K562 (cell line): ENCODE data around the gene PLXND1. TPM values are rescaled to one million over a fixed set of nuclear protein-coding genes. Genes with fewer than 3 reads are reported as not detected.

Experiments used
- CBX5 ChIP-seq: IDR thresholded peaks from 2 replicates; pipeline ENCODE4 v1.6.1; 2014; ENCODE audit warnings: low read depth, borderline replicate concordance
- HNRNPUL1 ChIP-seq: fragments of 200-400 bp; formaldehyde crosslinking; IDR thresholded peaks from 2 replicates; pipeline ENCODE4 v1.6.1; 2017; ENCODE audit warnings: low read length
- PCBP2 ChIP-seq: fragments of 200-400 bp; formaldehyde crosslinking; IDR thresholded peaks from 2 replicates; pipeline ENCODE4 v1.6.1; 2018; ENCODE audit warnings: low read length, low read depth, mild to moderate bottlenecking, moderate library complexity; ENCODE audit not compliant: poor library complexity, severe bottlenecking
- RAD21 ChIP-seq, 2 experiments: fragments of 250-450 bp in 1 of 2; fragments of 450-650 bp in 1 of 2; sonication (Bioruptor Pico) in 1 of 2; formaldehyde crosslinking in 1 of 2; IDR thresholded peaks in 1 of 2; conservative IDR thresholded peaks in 1 of 2; 2 replicates each; pipeline versions ENCODE4 v1.4.0 to v1.8.0; 2020 to 2022; ENCODE audit warnings: mild to moderate bottlenecking in 2 of 2, moderate library complexity in 1 of 2
- RBFOX2 ChIP-seq: fragments of 200-400 bp; formaldehyde crosslinking; IDR thresholded peaks from 2 replicates; pipeline ENCODE4 v1.6.1; 2017; ENCODE audit warnings: low read depth, mild to moderate bottlenecking, low read length, moderate library complexity
- REST ChIP-seq, 2 experiments: fragments of 450-650 bp; formaldehyde crosslinking in 1 of 2; IDR thresholded peaks; 2 replicates each; pipeline versions ENCODE4 v1.4.0 to v1.6.1; 2014 to 2020; ENCODE audit warnings: mild to moderate bottlenecking in 2 of 2, borderline replicate concordance in 1 of 2, low read depth in 1 of 2
- RHOXF2B ChIP-seq: fragments of 250-450 bp; sonication (Bioruptor Pico); conservative IDR thresholded peaks from 2 replicates; pipeline ENCODE4 v1.5.1; 2021
- polyA plus RNA-seq, 8 experiments: library from polyadenylated mRNA; depleted of rRNA in 4 of 8; stranded (reverse) in 5 of 8; unstranded in 3 of 8; fragments of >200 nt; fragmentation: Nextera tagmentation in 2 of 8; fragmentation: Illumina TruSeq in 1 of 8; extraction: Ambion mirVana in 2 of 8; extraction: Trizol in 1 of 8; gene quantifications; 2 replicates each; pipeline versions ENCODE4 v1.2.1 to v1.2.3, GENCODE V29; 2011 to 2014; ENCODE audit warnings: inconsistent platforms in 1 of 8, missing spikeins in 1 of 8
- total RNA-seq, 7 experiments: library from RNA; depleted of rRNA in 6 of 7; stranded (reverse); fragments of >200 nt in 6 of 7; fragmentation: Illumina TruSeq in 2 of 7; extraction: Trizol in 2 of 7; gene quantifications; 2 replicates each; pipeline versions ENCODE4 v1.2.1 to v1.2.3, GENCODE V29; 2011 to 2021; ENCODE audit warnings: low replicate concordance in 1 of 7
- TF ChIP-seq, protein P1 (sequence below): sonication (generic); formaldehyde crosslinking; IDR thresholded peaks from 2 replicates; pipeline ENCODE4 v1.8.1; 2023; ENCODE audit warnings: mild to moderate bottlenecking, missing genetic modification reagents

The PLXND1 gene
- total and polyA plus RNA-seq, 9 of the 15 experiments (the other 6 are each of a cell fraction or from before 2014, with no cell fraction given) = 0.34 to 28.8 (median 14.0) TPM

DNA sequence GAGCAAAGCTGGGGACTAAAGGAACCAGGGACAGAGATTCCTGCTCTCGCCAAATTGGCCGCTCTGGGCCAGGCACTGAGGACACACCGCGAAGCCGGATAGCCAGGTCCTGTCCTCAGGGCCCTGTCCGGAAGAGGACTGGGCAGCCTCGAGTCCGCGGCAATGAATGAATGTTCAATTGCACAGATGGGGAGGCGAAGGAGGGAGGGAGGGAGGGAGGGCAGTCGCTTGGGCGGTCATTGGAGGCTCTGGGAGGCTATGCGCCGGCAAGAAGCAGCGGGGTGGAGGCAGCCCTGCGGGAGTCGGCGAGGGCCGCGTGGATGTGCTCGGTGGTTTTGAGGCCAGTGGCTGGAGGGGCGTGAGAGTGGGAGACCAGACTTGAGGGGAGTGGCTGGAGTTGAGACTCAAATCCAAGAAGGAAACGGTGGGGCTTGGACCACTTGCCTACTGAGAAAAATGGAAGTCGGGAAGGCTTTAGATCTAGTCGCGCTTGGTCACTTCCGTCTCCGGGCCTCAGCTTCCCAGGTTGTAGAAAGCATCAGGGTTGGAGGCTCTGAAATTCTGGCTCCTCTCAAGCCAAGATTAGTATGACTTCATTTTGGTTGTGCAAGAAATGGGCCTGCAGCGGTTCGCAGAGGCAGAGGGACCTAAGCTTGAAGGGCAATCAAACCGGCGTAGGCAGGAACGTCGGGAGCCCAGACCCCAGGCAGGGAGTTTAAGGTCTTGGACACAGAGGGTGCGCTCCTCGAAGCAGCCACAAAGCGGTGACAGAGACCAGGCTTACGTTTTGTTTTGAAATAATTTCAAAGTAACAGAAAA, 21.1 kb upstream of the PLXND1 start (continued):
- TF ChIP-seq REST (IDR thresholded peaks at IDR 0.05; ENCODE audit: borderline replicate concordance) = peak; percentile 55; the same call in 1 of the 2 replicates
- TF ChIP-seq REST (CRISPR knock-in tag; IDR thresholded peaks at IDR 0.05; ENCODE audit: low read depth) = no peak
- TF ChIP-seq CBX5 = no peak
- TF ChIP-seq RBFOX2 = peak; percentile 38; the same call in 1 of the 2 replicates
- no peak for TF ChIP-seq RHOXF2B
- TF ChIP-seq RAD21 (CRISPR knock-in tag; conservative IDR thresholded peaks at IDR 0.05 in 1 of 2, IDR thresholded peaks at IDR 0.05 in 1 of 2) = peak; percentile 15 to 57; a peak in 2 of 4 replicates
- no peak for TF ChIP-seq PCBP2
- TF ChIP-seq, protein P1, sequence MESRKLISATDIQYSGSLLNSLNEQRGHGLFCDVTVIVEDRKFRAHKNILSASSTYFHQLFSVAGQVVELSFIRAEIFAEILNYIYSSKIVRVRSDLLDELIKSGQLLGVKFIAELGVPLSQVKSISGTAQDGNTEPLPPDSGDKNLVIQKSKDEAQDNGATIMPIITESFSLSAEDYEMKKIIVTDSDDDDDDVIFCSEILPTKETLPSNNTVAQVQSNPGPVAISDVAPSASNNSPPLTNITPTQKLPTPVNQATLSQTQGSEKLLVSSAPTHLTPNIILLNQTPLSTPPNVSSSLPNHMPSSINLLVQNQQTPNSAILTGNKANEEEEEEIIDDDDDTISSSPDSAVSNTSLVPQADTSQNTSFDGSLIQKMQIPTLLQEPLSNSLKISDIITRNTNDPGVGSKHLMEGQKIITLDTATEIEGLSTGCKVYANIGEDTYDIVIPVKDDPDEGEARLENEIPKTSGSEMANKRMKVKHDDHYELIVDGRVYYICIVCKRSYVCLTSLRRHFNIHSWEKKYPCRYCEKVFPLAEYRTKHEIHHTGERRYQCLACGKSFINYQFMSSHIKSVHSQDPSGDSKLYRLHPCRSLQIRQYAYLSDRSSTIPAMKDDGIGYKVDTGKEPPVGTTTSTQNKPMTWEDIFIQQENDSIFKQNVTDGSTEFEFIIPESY = peak; percentile 96
- no peak for TF ChIP-seq HNRNPUL1
